Retina (tissue), 1 donor: Measurements from ENCODE around the gene PPEF2.

Experiments used
- DNase-seq: peaks from one replicate; pipeline ENCODE4 v3.0.0-alpha.2; 2016

PPEF2 gene

DNA sequence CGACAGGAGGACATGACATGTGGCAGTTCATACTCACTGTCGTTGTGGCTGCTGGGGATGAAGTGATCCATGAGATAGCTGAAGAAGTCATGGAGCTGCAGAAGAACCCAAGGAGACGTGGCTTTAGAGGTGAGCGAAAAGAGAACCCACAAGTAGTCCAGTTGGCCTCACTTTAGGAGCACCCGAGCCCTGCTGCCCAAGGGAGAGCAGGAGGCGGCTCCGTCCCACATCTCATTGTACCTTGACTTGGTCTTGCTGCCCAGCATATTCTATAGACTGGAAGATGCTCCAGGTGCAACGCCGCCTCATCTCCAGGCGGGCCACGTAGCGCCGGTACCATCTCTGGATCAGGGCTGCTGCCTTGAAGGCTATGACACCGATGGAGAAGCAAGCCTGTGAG, 10.6 kb downstream of the PPEF2 start:
- no peak for DNase-seq

DNA sequence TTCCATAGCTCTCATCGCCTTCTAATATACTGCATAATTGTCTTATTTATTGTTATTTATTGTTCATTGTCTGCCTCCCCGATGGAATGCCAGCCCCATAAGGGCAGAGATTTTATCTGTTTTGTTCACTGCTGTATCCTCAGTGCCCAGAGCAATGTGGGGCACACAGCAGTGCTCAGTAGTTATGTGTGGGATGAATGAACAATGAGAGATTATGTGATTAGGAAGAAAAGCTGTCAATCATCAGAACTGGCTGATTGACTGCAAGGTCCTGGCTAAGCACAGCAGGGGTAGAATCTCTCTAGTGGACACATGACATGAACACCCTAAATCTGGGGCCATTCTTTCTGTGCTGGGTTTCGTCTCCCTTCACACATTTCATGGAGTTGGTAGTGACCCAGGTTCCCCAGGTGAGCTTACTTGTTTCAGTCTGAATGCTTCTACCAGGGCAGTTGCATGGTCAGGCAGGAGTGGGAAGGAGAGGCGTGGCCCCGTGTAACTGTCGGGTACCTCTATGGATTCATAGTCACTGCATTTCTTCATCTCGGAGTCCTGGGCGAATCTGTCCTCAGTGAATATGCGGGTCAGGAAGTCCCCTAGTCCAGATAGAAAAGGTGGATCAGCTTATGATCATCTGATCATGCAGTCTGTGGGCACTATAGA, 12.6 kb downstream of the PPEF2 start:
- peak; percentile 28 for DNase-seq

GRCh38 chr4:75886104-75886503, 16.1 kb downstream of the PPEF2 start:
- DNase-seq, result no peak

DNA sequence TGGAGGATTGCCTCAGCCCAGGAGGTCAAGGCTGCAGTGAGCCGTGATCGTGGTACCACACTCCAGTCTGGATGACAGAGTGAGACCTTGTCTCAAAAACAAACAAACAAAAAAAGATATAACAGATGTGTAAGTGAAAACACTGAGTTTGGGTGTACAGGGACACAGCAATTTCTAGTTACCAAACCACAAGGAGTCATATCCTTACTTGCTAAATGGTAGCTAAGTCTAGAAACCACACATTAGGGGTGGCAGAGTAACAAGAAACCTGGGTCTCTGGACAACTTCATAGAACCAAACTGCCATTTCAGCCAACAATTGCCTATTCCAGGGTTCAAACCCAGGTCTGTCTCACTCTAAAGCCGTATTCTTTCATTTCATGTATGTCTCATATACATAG, 20.8 kb downstream of the PPEF2 start:
- no peak for DNase-seq

GRCh38 chr4:75880278-75880677, 22.0 kb downstream of the PPEF2 start:
- no peak for DNase-seq

- DNase-seq, result no peak
Measured at GRCh38 chr4:75878246-75878756, 24.0 kb downstream of the PPEF2 start.

DNA sequence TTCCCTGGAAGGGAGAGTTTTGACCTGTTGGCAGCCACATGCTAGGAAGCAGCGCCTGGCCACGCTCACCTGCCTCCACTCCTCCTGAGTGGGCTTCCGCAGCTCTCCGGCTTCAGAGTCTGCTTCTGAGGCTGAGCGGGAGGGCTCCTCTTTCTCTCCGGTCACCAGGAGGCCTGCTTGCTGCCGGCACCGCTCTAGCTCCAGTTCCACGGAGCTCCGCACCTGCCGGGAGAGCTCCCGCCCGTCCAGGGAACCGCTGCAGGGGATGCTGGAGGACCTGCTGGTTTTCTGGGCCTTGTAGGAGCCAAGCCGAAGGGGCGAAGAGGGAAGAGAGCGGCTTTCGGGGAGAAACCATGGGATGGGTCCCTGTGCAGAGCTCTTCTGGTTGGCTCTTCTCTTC, 26.0 kb downstream of the PPEF2 start:
- no peak for DNase-seq

DNA sequence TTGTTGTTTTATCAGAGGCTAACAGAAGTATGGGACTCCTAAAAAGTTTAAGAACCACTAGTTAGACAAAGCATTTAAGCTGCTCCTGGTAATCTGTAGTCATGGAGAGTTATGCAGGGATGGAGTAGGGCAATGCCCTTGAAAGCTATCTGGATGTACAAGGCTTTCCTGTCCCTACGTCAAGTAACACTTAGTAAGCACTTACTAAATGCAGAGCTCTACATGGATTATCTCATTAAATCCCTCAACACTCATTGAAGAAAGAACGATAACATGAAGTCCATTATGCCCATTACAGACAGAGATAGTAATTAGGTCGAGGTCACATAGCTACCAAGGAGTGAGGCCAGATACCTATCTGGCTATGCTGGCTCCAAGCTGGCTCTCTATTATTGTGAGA, 33.2 kb downstream of the PPEF2 start:
- DNase-seq, result no peak

- no peak for DNase-seq
Measured at GRCh38 chr4:75867130-75867529, 35.1 kb downstream of the PPEF2 start.

DNA sequence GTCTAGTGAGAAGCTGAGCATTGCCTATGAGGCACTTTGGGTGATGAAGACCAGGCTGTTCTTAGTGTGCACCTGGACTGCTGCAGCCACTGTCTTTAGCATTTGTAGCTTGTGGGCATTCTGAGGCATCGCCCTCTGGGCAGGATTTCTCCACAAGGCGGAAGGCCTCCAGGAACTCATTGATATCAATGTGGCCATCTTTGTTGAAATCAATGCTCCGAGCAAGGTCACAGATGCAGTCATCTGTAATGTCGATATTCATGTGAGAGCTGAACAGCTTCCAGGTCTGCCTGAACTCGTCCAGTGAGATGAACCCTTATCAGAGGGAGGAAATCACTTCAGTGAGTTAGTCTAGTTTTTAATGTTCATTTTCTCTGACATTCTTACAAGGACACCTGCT, 41.6 kb downstream of the PPEF2 start:
- DNase-seq, result peak; percentile 21

GRCh38 chr4:75858721-75859120, 43.5 kb downstream of the PPEF2 start:
- no peak for DNase-seq

DNA sequence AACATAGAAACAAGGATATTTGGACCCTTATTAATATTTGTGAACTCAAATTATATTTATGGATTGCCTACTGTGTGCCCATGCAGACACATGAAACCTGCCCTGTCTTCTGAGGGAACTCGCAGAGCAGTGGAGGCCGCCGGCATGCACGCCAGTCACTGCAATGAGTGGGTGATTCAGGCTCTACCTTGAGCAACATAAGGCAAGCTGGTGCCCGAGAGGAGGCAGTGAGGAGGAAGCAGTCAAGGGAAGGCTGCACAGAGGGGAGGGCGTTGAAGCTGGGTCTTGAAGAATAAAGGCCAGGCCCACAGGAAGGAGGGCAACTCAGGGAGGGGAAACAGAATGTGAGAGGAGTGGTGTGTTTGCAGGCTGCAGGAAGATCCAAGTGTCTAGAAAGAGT, 52.8 kb downstream of the PPEF2 start:
- DNase-seq, result no peak

DNA sequence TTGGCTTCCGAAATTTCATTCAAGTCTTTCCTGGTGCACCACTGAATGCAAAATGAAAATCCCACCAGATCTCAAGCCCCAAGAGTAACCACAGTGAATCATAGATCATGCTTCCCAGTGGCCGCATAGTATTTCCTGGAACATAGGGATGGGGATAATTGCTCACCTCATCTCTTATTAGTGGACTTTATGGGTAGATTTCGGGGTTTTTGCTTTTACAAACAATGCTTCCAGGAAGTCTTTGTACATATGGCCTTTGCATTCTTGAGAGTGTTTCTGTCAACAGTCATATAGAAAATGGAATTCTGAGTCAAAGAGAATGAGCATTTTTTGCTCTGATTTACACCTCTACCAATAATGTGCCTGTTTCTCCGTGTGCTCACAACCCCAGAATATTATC, 53.4 kb downstream of the PPEF2 start:
- DNase-seq, result no peak

DNA sequence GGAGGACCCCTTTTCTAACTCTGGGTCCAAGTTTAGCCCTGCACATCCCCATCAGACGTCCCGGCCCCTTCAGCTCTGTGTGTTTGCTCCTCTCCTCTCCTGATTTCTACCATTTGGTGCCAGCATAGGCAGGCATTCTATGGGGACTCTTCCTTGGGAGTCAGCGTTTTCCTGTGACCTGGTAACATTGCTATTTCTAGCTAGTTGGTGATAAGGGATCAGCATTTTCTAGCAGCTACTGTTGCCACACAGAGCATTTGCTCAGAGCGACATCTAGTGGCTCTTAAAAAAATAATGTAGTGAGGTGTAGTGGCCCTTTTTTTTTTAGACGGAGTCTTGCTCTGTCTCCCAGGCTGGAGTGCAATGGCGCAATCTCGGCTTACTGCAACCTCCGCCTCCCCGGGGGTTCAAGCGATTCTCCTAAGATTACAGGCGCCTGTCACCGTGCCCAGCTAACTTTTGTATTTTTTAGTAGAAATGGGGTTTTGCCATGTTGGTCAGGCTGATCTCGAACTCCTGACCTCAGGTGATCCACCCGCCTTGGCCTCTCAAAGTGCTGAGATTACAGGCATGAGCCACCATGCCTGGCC, 54.0 kb downstream of the PPEF2 start:
- peak; percentile 66 for DNase-seq

DNA sequence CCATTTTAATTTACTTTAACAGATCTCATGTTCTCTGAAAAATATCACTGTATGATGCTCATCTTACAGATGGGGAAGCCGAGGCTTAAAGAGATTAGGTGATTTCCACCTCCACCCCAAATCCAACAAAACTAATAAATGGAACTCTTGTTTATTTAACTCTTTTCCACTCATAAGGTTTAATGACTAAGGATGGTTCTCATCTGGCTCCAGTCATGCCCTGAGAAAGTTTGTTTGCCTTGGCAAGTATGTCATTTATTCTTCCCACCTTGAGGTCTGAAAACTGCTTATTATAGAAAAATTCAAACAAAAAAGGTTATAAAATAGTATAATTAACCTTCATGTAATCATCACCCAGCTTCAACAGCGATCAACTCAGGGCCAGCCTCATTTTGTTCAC, 56.3 kb downstream of the PPEF2 start:
- no peak for DNase-seq

DNA sequence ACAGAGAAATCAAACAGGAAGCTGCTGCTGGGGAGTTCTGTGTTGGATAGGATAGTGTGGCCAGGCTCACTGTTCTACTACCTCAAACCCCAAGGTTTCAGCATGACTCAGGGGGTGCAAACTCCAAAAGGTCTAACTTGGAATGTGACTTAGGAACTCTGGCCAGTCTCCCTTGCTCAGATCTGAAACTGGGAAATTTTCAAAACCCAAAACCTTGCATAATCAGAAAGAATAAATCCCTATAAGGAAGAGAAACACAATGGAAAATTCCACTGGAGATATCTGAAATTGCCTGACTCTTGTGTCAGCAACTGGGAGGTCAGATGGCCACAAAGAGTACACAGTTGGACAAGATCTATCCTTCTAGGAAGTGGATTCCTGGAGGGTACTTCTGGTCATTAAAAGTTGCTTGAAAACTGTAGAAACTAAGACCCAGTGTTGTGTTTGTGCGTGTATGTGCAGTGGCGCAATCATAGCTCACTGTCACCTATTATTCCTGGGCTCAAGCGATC, 58.0 kb downstream of the PPEF2 start:
- DNase-seq, result no peak

DNA sequence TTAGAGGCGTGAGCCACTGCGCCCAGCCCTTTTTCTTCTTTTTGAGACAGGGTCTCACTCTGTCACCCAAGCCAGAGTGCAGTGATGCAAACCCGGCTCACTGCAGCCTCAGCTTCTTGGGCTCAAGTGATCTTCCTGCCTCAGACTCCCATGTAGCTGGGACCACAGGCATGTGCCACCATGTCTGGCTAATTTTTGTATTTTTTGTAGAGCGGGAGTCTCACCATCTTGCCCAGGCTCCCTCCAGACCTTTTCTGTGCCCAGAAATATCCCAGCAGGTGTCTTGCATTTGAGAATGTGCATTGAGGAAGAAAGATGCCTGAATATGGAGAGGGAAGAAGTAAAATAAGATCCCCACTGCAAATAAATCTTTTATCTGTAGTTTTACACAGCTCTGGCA, 58.7 kb downstream of the PPEF2 start:
- no peak for DNase-seq

DNA sequence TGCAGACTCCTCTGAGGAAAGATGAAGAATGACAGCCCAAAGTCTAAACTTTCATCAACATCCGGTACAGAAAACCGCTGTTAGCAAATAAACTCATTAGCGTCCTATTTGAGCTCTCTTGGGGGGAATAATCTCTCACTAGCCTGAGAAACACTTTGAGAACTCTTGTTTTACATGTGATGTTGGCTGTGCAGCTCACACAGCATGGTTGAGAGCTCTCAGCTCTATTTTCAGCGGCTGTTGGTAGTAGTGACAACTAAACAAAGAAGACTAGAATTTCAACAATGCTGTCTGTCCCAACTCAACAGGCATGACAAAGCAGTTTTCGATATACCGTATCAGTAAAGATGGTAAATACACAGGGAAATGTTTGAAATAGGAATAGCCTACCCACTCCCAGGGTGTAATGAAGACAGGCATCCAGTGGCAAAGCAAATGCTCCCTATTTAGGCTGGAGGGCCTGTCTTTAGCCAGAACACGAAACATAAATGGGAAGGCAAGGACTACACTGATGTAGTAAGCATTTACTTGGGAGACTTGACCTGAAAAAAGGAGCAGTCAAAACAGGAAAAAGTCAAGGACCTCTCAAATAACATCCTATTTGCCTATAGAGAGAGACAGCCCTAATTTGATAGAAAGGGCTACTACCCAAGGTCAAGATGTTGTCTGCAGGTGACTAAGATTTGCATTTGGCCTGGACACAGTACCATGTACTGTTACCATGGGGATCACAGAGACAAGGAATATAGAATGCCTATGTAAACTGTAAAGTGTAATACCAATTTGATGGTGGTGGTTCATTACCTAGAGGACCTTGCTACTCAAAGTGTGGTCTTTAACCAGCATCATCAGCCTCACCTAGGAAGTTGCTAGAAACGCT, 60.4 kb downstream of the PPEF2 start:
- DNase-seq, result no peak

DNA sequence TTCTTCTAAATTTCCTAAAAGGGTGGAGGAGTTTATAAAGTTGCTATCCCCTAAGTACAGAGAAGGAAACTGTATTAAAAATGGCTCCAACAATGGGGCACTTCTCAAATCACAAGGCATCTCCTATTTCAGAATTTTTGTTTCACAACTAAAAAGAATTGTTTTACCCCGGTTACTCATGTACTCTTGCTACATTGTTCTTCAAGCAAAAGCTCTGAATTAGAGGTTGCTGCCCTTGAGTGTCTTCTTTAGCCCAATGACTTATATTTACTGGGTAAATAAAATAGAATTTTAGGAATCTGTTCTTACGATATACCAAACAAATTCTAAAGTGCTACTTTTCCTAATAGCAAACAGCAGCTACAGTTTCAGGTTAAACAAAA, 67.5 kb downstream of the PPEF2 start:
- DNase-seq, result no peak

DNA sequence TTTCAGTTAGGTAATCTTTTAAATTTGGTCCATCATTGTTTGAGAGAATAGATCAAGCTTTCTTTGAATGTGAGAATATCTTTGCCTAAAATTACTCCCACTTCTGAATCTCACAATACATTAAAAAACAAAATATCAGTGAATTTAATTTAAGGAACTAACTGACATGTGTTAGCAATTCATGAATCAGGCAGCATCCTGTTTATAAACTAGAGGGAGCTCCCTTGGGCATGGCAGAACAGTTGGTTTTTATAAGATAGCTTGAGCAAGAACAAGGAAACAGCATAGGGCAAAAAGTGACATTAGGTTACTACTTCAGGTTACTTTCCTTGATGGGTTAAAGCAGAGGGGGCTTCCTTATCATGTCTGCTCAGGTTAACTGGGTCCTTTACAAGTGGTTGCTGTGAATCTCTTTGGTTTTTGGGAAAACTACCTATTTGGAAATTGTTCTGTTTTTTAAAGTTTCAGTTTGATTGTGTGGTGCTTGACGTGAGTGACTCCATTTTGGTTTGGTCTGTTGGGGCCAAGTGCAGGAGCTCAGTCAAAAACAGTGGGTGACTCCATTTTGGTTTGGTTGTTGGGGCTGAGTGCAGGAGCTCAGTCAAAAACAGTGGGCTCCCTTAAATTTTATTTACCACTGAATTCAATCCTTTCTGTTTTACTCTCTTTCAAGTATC, 68.0 kb downstream of the PPEF2 start:
- DNase-seq, result no peak

GRCh38 chr4:75831856-75832405, 70.3 kb downstream of the PPEF2 start:
- DNase-seq, result no peak

- no peak for DNase-seq
Measured at GRCh38 chr4:75830906-75831305, 71.3 kb downstream of the PPEF2 start.

DNA sequence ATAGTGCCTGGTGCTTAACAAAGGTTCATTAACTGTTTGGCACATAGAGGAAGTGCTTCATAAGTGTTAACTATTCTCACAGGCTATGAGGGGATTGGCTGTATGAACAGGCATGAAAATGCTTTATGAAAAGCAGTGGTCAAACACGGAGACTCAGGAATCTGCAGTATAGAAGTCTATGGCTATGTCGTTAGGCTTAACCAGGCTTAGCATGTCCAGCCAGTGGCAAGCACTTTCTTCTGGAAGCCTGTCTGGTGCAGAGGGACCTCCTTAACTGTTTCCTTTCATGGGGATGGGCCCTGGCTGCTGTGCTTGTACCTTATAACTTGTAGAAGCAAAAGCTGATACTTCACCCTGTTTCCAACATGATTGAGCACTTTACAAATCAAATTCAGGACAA, 78.4 kb downstream of the PPEF2 start:
- no peak for DNase-seq
